Karpas-422 (cell line): Measurements from ENCODE around the gene C2orf49. TPM values are rescaled to one million over a fixed set of nuclear protein-coding genes. Genes with fewer than 3 reads are reported as not detected.

Experiments
- DNase-seq: peaks from one replicate; pipeline ENCODE4 v3.0.0-alpha.2; 2015
- H2AFZ ChIP-seq: fragments of 200-600 bp; sonication (generic); 2 replicates; pipeline ENCODE4 v1.6.1; 2014; ENCODE audit warnings: antibody characterized with exemption, low read length, mixed read lengths
- H3K27ac ChIP-seq: fragments of 200-600 bp; sonication (generic); 2 replicates; pipeline ENCODE4 v1.5.1; 2014; ENCODE audit warnings: mild to moderate bottlenecking, low read length, moderate library complexity
- H3K27me3 ChIP-seq: fragments of 200-600 bp; sonication (generic); 2 replicates; pipeline ENCODE4 v1.6.1; 2014; ENCODE audit warnings: low read length, mixed read lengths
- H3K36me3 ChIP-seq: fragments of 200-600 bp; sonication (generic); 2 replicates; pipeline ENCODE4 v1.6.1; 2014; ENCODE audit warnings: low read length, mixed read lengths; ENCODE audit not compliant: insufficient read depth
- H3K4me1 ChIP-seq: fragments of 200-600 bp; sonication (generic); 2 replicates; pipeline ENCODE4 v1.6.1; 2014; ENCODE audit warnings: mild to moderate bottlenecking, low read length, mixed read lengths
- H3K4me2 ChIP-seq: fragments of 200-600 bp; sonication (generic); 2 replicates; pipeline ENCODE4 v1.6.1; 2014; ENCODE audit warnings: low read length, low read depth, mild to moderate bottlenecking; ENCODE audit not compliant: poor library complexity, severe bottlenecking
- H3K4me3 ChIP-seq: fragments of 200-600 bp; sonication (generic); 2 replicates; pipeline ENCODE4 v1.5.1; 2014; ENCODE audit warnings: mild to moderate bottlenecking, antibody characterized with exemption, low read length, mixed read lengths
- H3K79me2 ChIP-seq: fragments of 200-600 bp; sonication (generic); 2 replicates; pipeline ENCODE4 v1.6.1; 2014; ENCODE audit warnings: mild to moderate bottlenecking, low read length, mixed read lengths
- H3K9ac ChIP-seq: fragments of 200-600 bp; sonication (generic); 2 replicates; pipeline ENCODE4 v1.6.0; 2014; ENCODE audit warnings: low read length
- H3K9me2 ChIP-seq: fragments of 200-600 bp; sonication (generic), shearing (Covaris generic); replicated peaks from 2 replicates; pipeline ENCODE4 v1.6.0; 2014; ENCODE audit warnings: mild to moderate bottlenecking, low read length, moderate library complexity; ENCODE audit not compliant: insufficient read depth
- H3K9me3 ChIP-seq: fragments of 300-700, 200-600 bp; sonication (generic); 2 replicates; pipeline ENCODE4 v1.6.1; 2014; ENCODE audit warnings: low read length, mixed read lengths
- H4K20me1 ChIP-seq: fragments of 200-600 bp; sonication (generic); 2 replicates; pipeline ENCODE4 v1.6.1; 2014; ENCODE audit warnings: mild to moderate bottlenecking, antibody characterized with exemption, low read length, low read depth; ENCODE audit not compliant: insufficient read depth
- total RNA-seq: library from RNA; depleted of rRNA; stranded (reverse); fragments of >200 nt; shearing (Covaris generic); gene quantifications from 2 replicates; pipeline ENCODE4 v1.2.3, GENCODE V29; 2014; ENCODE audit warnings: low replicate concordance

C2orf49 gene
- total RNA-seq, 1 experiment from 2014 or later, result 26.3 TPM

- Histone ChIP-seq H3K4me3 (no peak overlapping the region), H3K4me2 (no peak overlapping the region), H4K20me1 (no peaks in the 10 kb centered on the region), H3K79me2 (peaks cover 32% of the 10 kb centered on the region), H3K9ac (no peak overlapping the region), H2AFZ (no peak overlapping the region), H3K4me1 (no peaks in the 10 kb centered on the region), H3K9me2 (no peaks in the 10 kb centered on the region), H3K27ac (no peak overlapping the region), H3K36me3 (peaks cover 83% of the 10 kb centered on the region), H3K27me3 (no peaks in the 10 kb centered on the region), H3K9me3 (no peaks in the 10 kb centered on the region)
- peak; percentile 68 for DNase-seq
These were observed 7.5 kb downstream of the C2orf49 start for GRCh38 chr2:105344704-105345345.

GRCh38 chr2:105357122-105357521 lies 19.8 kb downstream of the C2orf49 start:
- Histone ChIP-seq H4K20me1 (no peaks in the 10 kb centered on the region), H3K36me3 (peaks cover 62% of the 10 kb centered on the region), H3K4me1 (no peaks in the 10 kb centered on the region)

GRCh38 chr2:105358593-105358992 lies 21.3 kb downstream of the C2orf49 start:
- H3K27ac ChIP-seq, result no peak overlapping the region
- H3K36me3 ChIP-seq, result peaks cover 50% of the 10 kb centered on the region
- H3K27me3 ChIP-seq, result no peaks in the 10 kb centered on the region
- no peaks in the 10 kb centered on the region for H3K4me1 ChIP-seq
- no peak overlapping the region for H2AFZ ChIP-seq
- H3K79me2 ChIP-seq, result no peaks in the 10 kb centered on the region
- no peaks in the 10 kb centered on the region for H3K9me2 ChIP-seq
- H3K9ac ChIP-seq, result no peak overlapping the region
- no peak overlapping the region for H3K4me3 ChIP-seq
- H4K20me1 ChIP-seq, result no peaks in the 10 kb centered on the region
- no peak for DNase-seq
- 0 out of 2 replicates have a peak, but pooled peaks cover 3% of the 10 kb centered on the region for H3K9me3 ChIP-seq
- no peak overlapping the region for H3K4me2 ChIP-seq

More at GRCh38 chr2:105357122-105357521, 19.8 kb downstream of the C2orf49 start:
- Histone ChIP-seq H3K4me2 (no peak overlapping the region), H3K27me3 (no peaks in the 10 kb centered on the region), H3K79me2 (no peaks in the 10 kb centered on the region), H3K9me3 (0 out of 2 replicates have a peak, but pooled peaks cover 3% of the 10 kb centered on the region), H2AFZ (no peak overlapping the region), H3K4me3 (no peak overlapping the region), H3K9me2 (no peaks in the 10 kb centered on the region), H3K9ac (no peak overlapping the region), H3K27ac (no peak overlapping the region)
- DNase-seq, result no peak

- H3K9me3 ChIP-seq, result 0 out of 2 replicates have a peak, but pooled peaks cover 1% of the 10 kb centered on the region
- no peak overlapping the region for H2AFZ ChIP-seq
- DNase-seq, result no peak
- H3K4me2 ChIP-seq, result no peak overlapping the region
- H3K9ac ChIP-seq, result no peak overlapping the region
- no peaks in the 10 kb centered on the region for H3K27me3 ChIP-seq
- no peaks in the 10 kb centered on the region for H3K79me2 ChIP-seq
- no peaks in the 10 kb centered on the region for H3K4me1 ChIP-seq
- H3K9me2 ChIP-seq, result no peaks in the 10 kb centered on the region
- peaks cover 27% of the 10 kb centered on the region for H3K36me3 ChIP-seq
- H4K20me1 ChIP-seq, result no peaks in the 10 kb centered on the region
- no peak overlapping the region for H3K4me3 ChIP-seq
- H3K27ac ChIP-seq, result no peak overlapping the region
These were observed 24.0 kb downstream of the C2orf49 start for GRCh38 chr2:105361102-105361889.

GRCh38 chr2:105362862-105363591 lies 25.7 kb downstream of the C2orf49 start:
- no peak overlapping the region for H3K4me2 ChIP-seq
- H3K4me3 ChIP-seq, result no peak overlapping the region
- H3K27me3 ChIP-seq, result no peaks in the 10 kb centered on the region
- no peaks in the 10 kb centered on the region for H3K9me3 ChIP-seq
- H4K20me1 ChIP-seq, result no peaks in the 10 kb centered on the region
- H2AFZ ChIP-seq, result no peak overlapping the region
- no peak overlapping the region for H3K9ac ChIP-seq
- H3K79me2 ChIP-seq, result no peaks in the 10 kb centered on the region
- peaks cover 10% of the 10 kb centered on the region for H3K36me3 ChIP-seq
- no peak overlapping the region for H3K27ac ChIP-seq
- no peaks in the 10 kb centered on the region for H3K4me1 ChIP-seq
- no peak for DNase-seq
- H3K9me2 ChIP-seq, result no peaks in the 10 kb centered on the region

GRCh38 chr2:105364436-105365139 lies 27.2 kb downstream of the C2orf49 start:
- peaks cover 2% of the 10 kb centered on the region for H3K4me1 ChIP-seq
- no peak overlapping the region for H3K4me3 ChIP-seq
- no peak for DNase-seq
- H3K27ac ChIP-seq, result no peak overlapping the region
- H3K27me3 ChIP-seq, result no peaks in the 10 kb centered on the region
- no peaks in the 10 kb centered on the region for H4K20me1 ChIP-seq
- no peaks in the 10 kb centered on the region for H3K36me3 ChIP-seq
- no peak overlapping the region for H2AFZ ChIP-seq
- no peaks in the 10 kb centered on the region for H3K79me2 ChIP-seq
- H3K4me2 ChIP-seq, result no peak overlapping the region
- no peaks in the 10 kb centered on the region for H3K9me2 ChIP-seq
- no peaks in the 10 kb centered on the region for H3K9me3 ChIP-seq
- no peak overlapping the region for H3K9ac ChIP-seq

- no peaks in the 10 kb centered on the region for H3K36me3 ChIP-seq
- no peak overlapping the region for H3K4me2 ChIP-seq
- H3K79me2 ChIP-seq, result no peaks in the 10 kb centered on the region
- no peak overlapping the region for H2AFZ ChIP-seq
- H3K4me3 ChIP-seq, result no peak overlapping the region
- H4K20me1 ChIP-seq, result no peaks in the 10 kb centered on the region
- H3K9me3 ChIP-seq, result no peaks in the 10 kb centered on the region
- H3K9ac ChIP-seq, result no peak overlapping the region
- DNase-seq, result no peak
- peaks cover 7% of the 10 kb centered on the region for H3K4me1 ChIP-seq
- H3K27ac ChIP-seq, result no peak overlapping the region
- H3K9me2 ChIP-seq, result no peaks in the 10 kb centered on the region
- no peaks in the 10 kb centered on the region for H3K27me3 ChIP-seq
These were observed 27.9 kb downstream of the C2orf49 start for GRCh38 chr2:105365206-105365605.
